Hepatocyte (in vitro differentiated cells): ENCODE results near the gene FAM151B.

Experiments
- EZH2phosphoT487 ChIP-seq: fragments of 200-600 bp; sonication (generic); IDR thresholded peaks from one replicate; pipeline ENCODE4 v1.6.1; 2018; ENCODE audit warnings: antibody characterized with exemption, mild to moderate bottlenecking, low read depth, moderate library complexity; ENCODE audit not compliant: unreplicated experiment, severe bottlenecking
- TF ChIP-seq, protein P1 (sequence below): fragments of 200-600 bp; sonication (generic); IDR thresholded peaks from 2 replicates; pipeline ENCODE4 v1.5.1; 2016; ENCODE audit warnings: antibody characterized with exemption, mild to moderate bottlenecking; ENCODE audit not compliant: poor library complexity

GRCh38 chr5:80577707-80578106 is 89.8 kb downstream of the FAM151B start:
- TF ChIP-seq, protein P1, sequence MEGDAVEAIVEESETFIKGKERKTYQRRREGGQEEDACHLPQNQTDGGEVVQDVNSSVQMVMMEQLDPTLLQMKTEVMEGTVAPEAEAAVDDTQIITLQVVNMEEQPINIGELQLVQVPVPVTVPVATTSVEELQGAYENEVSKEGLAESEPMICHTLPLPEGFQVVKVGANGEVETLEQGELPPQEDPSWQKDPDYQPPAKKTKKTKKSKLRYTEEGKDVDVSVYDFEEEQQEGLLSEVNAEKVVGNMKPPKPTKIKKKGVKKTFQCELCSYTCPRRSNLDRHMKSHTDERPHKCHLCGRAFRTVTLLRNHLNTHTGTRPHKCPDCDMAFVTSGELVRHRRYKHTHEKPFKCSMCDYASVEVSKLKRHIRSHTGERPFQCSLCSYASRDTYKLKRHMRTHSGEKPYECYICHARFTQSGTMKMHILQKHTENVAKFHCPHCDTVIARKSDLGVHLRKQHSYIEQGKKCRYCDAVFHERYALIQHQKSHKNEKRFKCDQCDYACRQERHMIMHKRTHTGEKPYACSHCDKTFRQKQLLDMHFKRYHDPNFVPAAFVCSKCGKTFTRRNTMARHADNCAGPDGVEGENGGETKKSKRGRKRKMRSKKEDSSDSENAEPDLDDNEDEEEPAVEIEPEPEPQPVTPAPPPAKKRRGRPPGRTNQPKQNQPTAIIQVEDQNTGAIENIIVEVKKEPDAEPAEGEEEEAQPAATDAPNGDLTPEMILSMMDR = no peak
- TF ChIP-seq EZH2phosphoT487 = no peak
